ENCODE results near the gene CDPF1. TPM values are rescaled to one million over a fixed set of nuclear protein-coding genes. Genes with fewer than 3 reads are reported as not detected.

The CDPF1 gene
- total RNA-seq, 1 donor from 2014 or later, result 6.4 TPM

DNA sequence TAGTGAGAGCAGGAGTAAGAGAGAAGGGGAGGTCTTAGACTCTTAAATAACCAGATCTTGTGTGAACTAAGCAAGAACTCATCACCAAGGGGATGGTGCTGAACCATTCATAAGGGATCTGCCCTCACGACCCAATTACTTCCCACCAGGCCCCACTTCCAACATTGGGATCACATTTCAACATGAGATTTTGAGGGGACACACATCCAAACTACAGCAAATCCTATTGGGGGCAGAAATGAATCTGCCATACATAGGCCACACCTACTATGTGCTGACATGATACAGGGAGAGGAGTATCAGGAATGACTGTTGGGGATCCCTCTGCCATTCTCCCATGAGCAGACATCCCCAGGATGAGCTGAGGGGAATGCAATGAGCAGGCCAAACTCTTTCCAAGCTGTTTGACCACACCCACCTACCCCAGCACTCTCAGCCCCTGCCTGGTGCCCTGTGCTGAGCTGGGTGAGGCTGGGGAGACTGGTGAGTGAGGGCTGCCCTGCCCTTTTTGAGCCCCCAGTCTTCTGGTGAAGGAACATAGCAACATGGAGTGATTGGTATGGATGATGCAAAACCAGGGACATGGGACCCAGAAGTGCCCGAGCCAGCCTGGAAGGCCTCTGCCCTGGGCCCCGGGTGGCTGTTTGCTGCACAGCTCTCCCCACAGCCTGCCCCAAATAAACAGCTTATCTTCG, 45.3 kb upstream of the CDPF1 start:
- TF ChIP-seq, protein P1, sequence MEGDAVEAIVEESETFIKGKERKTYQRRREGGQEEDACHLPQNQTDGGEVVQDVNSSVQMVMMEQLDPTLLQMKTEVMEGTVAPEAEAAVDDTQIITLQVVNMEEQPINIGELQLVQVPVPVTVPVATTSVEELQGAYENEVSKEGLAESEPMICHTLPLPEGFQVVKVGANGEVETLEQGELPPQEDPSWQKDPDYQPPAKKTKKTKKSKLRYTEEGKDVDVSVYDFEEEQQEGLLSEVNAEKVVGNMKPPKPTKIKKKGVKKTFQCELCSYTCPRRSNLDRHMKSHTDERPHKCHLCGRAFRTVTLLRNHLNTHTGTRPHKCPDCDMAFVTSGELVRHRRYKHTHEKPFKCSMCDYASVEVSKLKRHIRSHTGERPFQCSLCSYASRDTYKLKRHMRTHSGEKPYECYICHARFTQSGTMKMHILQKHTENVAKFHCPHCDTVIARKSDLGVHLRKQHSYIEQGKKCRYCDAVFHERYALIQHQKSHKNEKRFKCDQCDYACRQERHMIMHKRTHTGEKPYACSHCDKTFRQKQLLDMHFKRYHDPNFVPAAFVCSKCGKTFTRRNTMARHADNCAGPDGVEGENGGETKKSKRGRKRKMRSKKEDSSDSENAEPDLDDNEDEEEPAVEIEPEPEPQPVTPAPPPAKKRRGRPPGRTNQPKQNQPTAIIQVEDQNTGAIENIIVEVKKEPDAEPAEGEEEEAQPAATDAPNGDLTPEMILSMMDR (IDR thresholded peaks at IDR 0.05; ENCODE audit: borderline replicate concordance), result no peak
- Histone ChIP-seq H3K9me3 (replicated peaks) (peaks cover 8% of the 10 kb centered on the region), H3K4me3 (peak overlapping the region; percentile 71), H3K27me3 (ENCODE audit: low read depth) (no peaks in the 10 kb centered on the region), H3K36me3 (peaks cover 33% of the 10 kb centered on the region), H3K4me1 (peaks cover 35% of the 10 kb centered on the region), H3K27ac (replicated peaks) (peak overlapping the region; percentile 93)
- intact Hi-C loops (cut with micrococcal nuclease), result no loop called here
- no peak for DNase-seq

GRCh38 chr22:46294784-46295183, 44.7 kb upstream of the CDPF1 start:
- Histone ChIP-seq H3K4me1 (peaks cover 41% of the 10 kb centered on the region), H3K36me3 (peaks cover 34% of the 10 kb centered on the region), H3K4me3 (no peak overlapping the region), H3K27me3 (ENCODE audit: low read depth) (no peaks in the 10 kb centered on the region), H3K27ac (replicated peaks) (no peak overlapping the region), H3K9me3 (replicated peaks) (peaks cover 8% of the 10 kb centered on the region)
- TF ChIP-seq, protein P1 (IDR thresholded peaks at IDR 0.05; ENCODE audit: borderline replicate concordance), result no peak
- no peak for DNase-seq
- intact Hi-C loops (cut with micrococcal nuclease), result no loop called here

GRCh38 chr22:46293577-46294260, 43.6 kb upstream of the CDPF1 start:
- H3K36me3 ChIP-seq, result peaks cover 40% of the 10 kb centered on the region
- TF ChIP-seq, protein P1 (IDR thresholded peaks at IDR 0.05; ENCODE audit: borderline replicate concordance), result no peak
- intact Hi-C loops (cut with micrococcal nuclease), result no loop called here
- peak; percentile 61 for DNase-seq
- H3K4me3 ChIP-seq, result no peak overlapping the region
- H3K4me1 ChIP-seq, result peaks cover 52% of the 10 kb centered on the region
- H3K27ac ChIP-seq (replicated peaks), result peak overlapping the region; percentile 27
- H3K27me3 ChIP-seq (ENCODE audit: low read depth), result no peaks in the 10 kb centered on the region
- H3K9me3 ChIP-seq (replicated peaks), result peaks cover 8% of the 10 kb centered on the region

GRCh38 chr22:46292732-46293131, 42.6 kb upstream of the CDPF1 start:
- no peak for DNase-seq
- Histone ChIP-seq H3K27me3 (ENCODE audit: low read depth) (no peaks in the 10 kb centered on the region), H3K4me3 (no peak overlapping the region), H3K36me3 (peaks cover 40% of the 10 kb centered on the region), H3K9me3 (replicated peaks) (peaks cover 8% of the 10 kb centered on the region), H3K4me1 (peaks cover 61% of the 10 kb centered on the region), H3K27ac (replicated peaks) (peak overlapping the region; percentile 27)
- intact Hi-C loops (cut with micrococcal nuclease), result no loop called here
- TF ChIP-seq, protein P1 (IDR thresholded peaks at IDR 0.05; ENCODE audit: borderline replicate concordance), result no peak

- Histone ChIP-seq H3K36me3 (peaks cover 41% of the 10 kb centered on the region), H3K4me1 (peaks cover 63% of the 10 kb centered on the region), H3K27ac (replicated peaks) (peak overlapping the region; percentile 86), H3K27me3 (ENCODE audit: low read depth) (no peaks in the 10 kb centered on the region), H3K9me3 (replicated peaks) (peaks cover 8% of the 10 kb centered on the region), H3K4me3 (no peak overlapping the region)
- intact Hi-C loops (cut with micrococcal nuclease), result no loop called here
- no peak for DNase-seq
- TF ChIP-seq, protein P1 (IDR thresholded peaks at IDR 0.05; ENCODE audit: borderline replicate concordance), result no peak
Measured at GRCh38 chr22:46292173-46292572, 42.1 kb upstream of the CDPF1 start.

All from left ventricle myocardium inferior (tissue), 1 donor.